Coronary artery (tissue), 2 donors: ENCODE results near the gene SMARCAL1.

Experiments used
- DNase-seq: peaks from one replicate; pipeline ENCODE4 v3.0.0-alpha.2; 2017; ENCODE audit warnings: low spot score
- H3K27ac ChIP-seq, 2 donors: fragments of 200-600 bp; sonication (generic); one replicate each; pipeline ENCODE4 v1.5.1; 2016 to 2019
- H3K4me3 ChIP-seq: fragments of 200-600 bp; sonication (generic); 2 replicates; pipeline ENCODE4 v1.5.1; 2016; ENCODE audit warnings: mild to moderate bottlenecking, moderate library complexity
- TF ChIP-seq, protein P1 (sequence below): fragments of 200-600 bp; sonication (generic); IDR thresholded peaks from one replicate; pipeline ENCODE4 v1.5.1; 2019; ENCODE audit warnings: antibody characterized with exemption

SMARCAL1 gene

DNA sequence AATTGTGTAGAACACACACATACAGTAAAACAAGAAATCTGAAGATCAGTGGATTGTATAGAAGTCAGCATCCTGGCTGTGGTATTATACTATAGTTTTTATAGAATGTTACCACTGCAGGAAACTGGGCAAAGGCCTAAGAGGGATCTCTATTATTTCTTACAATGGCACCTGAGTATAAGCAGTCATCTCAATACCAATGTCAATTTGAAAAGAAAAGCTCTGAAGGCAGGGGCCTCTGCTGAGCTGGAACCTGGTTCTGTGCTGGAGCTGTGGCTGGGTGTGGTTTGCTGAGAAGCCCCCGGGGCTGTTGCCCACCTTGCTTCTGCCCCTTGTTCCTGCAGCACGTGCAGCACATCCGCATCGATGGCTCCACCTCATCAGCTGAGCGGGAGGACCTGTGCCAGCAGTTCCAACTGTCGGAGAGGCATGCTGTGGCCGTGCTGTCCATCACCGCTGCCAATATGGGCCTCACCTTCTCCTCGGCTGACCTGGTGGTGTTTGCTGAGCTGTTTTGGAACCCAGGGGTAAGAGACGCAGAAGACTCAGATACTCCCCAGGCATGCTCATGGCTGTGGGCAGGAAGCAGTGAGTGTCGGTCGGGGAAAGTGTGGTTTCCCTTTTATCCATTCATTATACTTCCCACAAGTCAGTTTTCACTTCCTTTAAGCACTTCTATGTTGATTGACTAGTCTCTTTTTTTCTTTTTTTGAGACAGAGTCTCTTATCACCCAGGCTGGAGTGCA lies 62.8 kb downstream of the SMARCAL1 start:
- no peak for DNase-seq
- no peak overlapping the region for H3K4me3 ChIP-seq
- TF ChIP-seq, protein P1, sequence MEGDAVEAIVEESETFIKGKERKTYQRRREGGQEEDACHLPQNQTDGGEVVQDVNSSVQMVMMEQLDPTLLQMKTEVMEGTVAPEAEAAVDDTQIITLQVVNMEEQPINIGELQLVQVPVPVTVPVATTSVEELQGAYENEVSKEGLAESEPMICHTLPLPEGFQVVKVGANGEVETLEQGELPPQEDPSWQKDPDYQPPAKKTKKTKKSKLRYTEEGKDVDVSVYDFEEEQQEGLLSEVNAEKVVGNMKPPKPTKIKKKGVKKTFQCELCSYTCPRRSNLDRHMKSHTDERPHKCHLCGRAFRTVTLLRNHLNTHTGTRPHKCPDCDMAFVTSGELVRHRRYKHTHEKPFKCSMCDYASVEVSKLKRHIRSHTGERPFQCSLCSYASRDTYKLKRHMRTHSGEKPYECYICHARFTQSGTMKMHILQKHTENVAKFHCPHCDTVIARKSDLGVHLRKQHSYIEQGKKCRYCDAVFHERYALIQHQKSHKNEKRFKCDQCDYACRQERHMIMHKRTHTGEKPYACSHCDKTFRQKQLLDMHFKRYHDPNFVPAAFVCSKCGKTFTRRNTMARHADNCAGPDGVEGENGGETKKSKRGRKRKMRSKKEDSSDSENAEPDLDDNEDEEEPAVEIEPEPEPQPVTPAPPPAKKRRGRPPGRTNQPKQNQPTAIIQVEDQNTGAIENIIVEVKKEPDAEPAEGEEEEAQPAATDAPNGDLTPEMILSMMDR, result no peak
- H3K27ac ChIP-seq, result no peak overlapping the region

DNA sequence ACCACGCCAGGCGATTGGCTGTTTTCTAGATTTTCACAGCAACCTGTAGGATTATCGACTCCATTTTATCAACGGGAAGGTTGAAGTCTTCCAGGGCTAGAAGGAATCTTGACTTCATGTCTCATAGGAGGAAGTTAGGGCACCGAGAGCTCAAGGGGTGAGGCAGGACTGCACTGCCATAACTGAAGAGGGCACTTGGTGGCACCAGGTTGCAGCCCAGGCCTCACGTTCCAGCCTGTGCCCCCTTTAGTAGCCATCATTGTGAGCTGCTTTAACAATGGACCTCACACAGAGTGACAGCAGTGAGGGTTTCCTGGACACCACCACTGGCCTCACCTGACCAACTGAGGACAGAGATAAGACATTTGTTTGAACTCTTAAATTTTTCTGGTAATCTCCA lies 63.5 kb downstream of the SMARCAL1 start:
- no peak for DNase-seq
- H3K4me3 ChIP-seq, result no peak overlapping the region
- TF ChIP-seq, protein P1, result no peak
- H3K27ac ChIP-seq, result no peak overlapping the region

DNA sequence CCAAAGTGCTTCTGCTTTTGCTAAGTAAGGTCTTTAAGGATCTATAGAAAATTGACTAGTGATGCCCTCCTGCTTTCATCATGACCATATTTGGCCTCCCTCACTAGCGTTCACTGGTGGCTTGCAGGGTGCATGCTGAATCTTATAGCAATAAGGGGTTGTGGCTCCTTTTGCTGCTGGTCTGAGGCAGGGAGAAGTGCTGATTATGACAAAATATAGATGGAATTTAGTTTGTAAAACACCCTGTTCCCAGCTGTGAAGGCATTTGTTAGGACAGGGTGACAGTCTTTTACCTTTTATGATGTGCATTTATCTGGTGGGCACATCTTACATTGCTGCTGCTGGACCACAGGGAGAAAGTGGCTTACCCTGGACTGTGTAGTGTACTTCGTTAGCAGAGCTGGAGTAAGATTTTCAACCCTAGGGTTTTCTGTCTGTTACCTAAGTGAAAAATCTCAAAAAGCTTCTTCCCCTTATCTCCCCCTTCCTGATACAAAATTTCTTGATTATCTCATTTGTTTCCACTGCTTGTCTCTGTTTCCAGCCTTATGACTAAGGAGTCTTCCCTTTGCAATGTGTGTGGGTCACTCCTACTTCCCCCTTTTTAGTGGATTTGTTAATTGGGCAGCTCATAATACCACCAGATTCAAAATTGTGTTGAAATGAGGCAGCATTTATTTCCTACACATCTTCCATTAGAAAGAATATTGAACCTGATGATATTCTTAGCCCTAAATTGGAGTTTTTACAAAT lies 65.2 kb downstream of the SMARCAL1 start:
- H3K4me3 ChIP-seq, result no peak overlapping the region
- no peak for DNase-seq

DNA sequence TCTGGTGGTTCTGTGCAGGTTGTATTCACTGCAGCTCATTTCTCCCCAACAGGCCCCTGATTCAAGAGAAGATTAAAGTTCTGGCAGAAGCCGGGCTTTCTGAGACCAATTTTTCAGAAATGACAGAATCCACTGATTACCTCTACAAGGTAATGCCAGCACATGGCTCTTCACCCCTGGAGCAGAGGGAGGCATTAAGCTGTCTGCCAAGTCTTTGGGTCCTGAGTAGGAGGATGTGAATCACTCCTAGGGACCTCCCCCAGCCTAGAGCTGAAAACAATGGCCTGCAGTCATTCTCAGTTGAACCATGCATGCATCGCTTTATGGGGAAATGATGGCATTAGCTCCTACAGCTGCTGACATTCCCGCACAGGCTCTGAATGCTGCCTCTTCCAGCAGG lies 65.9 kb downstream of the SMARCAL1 start:
- TF ChIP-seq, protein P1, result no peak
- H3K4me3 ChIP-seq, result no peak overlapping the region
- H3K27ac ChIP-seq, result no peak overlapping the region
- no peak for DNase-seq

More for the DNA sequence above, 65.2 kb downstream of the SMARCAL1 start:
- TF ChIP-seq, protein P1, result no peak
- H3K27ac ChIP-seq, result no peak overlapping the region

DNA sequence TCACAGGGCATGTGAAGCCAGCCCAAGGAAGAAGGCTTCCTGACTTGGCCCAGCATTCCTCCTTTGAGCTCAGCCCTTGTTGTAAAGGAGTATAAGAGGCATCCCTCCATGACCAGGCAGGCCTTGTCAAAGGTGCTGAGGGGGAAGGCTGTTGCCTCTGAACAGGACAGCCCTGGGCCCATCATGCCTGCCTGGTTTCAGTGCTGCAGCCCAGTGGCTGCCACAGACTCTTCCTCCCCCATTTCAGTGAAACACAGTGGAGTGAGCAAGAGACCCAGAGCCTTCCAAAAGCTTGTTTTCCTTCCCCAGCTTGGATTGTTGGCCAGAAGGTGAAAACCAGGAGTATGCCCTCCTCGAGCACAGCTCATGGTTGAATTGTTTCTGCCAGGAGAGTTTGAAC lies 66.5 kb downstream of the SMARCAL1 start:
- Histone ChIP-seq H3K27ac (peak overlapping the region in 1 of 2 donors; percentile 31), H3K4me3 (no peak overlapping the region)
- TF ChIP-seq, protein P1, result no peak
- DNase-seq, result no peak

DNA sequence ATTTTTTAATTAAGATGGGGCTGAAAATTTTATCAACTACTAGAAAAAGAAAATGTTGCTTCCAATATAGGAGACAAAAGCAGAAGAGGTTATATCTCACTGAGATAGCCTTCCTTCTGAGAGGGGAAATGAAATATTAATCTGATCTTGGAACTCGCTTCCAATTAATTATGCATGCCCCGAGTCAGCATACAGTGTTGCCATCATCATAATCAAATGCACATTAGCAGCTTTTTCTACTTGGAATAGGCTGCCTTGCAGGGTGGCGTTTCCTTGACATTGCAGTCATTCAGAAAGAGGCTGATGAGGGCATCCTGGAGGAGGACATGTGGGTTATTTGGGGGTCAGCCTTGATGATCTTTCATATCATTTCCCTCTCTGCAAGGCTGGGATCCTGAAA lies 67.9 kb downstream of the SMARCAL1 start:
- Histone ChIP-seq H3K4me3 (no peak overlapping the region), H3K27ac (no peak overlapping the region)
- TF ChIP-seq, protein P1, result no peak
- DNase-seq, result no peak

DNA sequence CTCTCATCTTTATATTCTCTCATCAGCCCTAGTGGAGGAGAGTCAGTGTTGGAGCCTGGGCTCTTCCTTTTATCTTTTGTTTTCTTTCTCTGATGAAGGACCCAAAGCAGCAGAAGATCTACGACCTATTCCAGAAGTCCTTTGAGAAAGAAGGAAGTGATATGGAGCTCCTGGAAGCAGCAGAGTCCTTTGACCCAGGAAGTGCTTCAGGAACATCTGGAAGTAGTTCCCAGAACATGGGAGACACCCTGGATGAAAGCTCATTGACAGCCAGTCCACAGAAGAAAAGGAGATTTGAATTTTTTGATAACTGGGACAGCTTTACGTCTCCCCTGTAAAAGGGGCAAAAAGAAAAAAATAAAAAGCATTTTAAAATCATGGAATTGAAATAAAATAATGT lies 70.4 kb downstream of the SMARCAL1 start:
- DNase-seq, result no peak
- H3K4me3 ChIP-seq, result no peak overlapping the region
- TF ChIP-seq, protein P1, result no peak
- H3K27ac ChIP-seq, result no peak overlapping the region
